ENCODE data around the gene STAT5B. TPM values are rescaled to one million over a fixed set of nuclear protein-coding genes. Genes with fewer than 3 reads are reported as not detected.

Gene STAT5B
- total RNA-seq = 22.0 and 26.2 TPM in 2 replicates

GRCh38 chr17:42276359-42276608, at the start of gene STAT5B:
STAT5B (minus strand) TSS chr17:42276391; CDS start chr17:42232127, 44,264 bp downstream.

GRCh38 chr17:42287977-42288802, 12.0 kb upstream of the STAT5B start, which contains the start of gene STAT5A:
STAT5A (plus strand) TSS chr17:42288498; CDS start chr17:42289412, 914 bp downstream.

GRCh38 chr17:42193969-42194899, 82.0 kb downstream of the STAT5B start, which contains the start of gene GHDC:
GHDC (minus strand) TSS chr17:42194494; CDS start chr17:42193581, 913 bp downstream.

GRCh38 chr17:42184713-42185620, 91.2 kb downstream of the STAT5B start, which contains the start of gene HCRT:
HCRT (minus strand) TSS chr17:42185452; CDS start chr17:42185365, 87 bp downstream.

GRCh38 chr17:42180922-42181850, 95.0 kb downstream of the STAT5B start, which contains the start of gene KCNH4:
KCNH4 (minus strand) TSS chr17:42181142; CDS start chr17:42180945, 197 bp downstream.

Other genes starting within 250 kb of the STAT5B start
- under 0.01 and 0.37 TPM in 2 replicates for gene C17orf113, start 225.8 kb downstream of the STAT5B start, total RNA-seq
- gene ZNF385C, start 177.9 kb downstream of the STAT5B start, total RNA-seq = not detected in 2 replicates
- gene DHX58, start 163.7 kb downstream of the STAT5B start, total RNA-seq = 4.5 and 7.0 TPM in 2 replicates
- gene KAT2A, start 155.0 kb downstream of the STAT5B start, total RNA-seq = 13.6 and 15.6 TPM in 2 replicates
- not detected in 2 replicates for gene HSPB9, start 153.6 kb downstream of the STAT5B start, total RNA-seq
- gene RAB5C, start 121.4 kb downstream of the STAT5B start, total RNA-seq = 86.7 and 87.2 TPM in 2 replicates
- not detected in 2 replicates for gene KCNH4, start 95.2 kb downstream of the STAT5B start, total RNA-seq
- gene HCRT, start 90.9 kb downstream of the STAT5B start, total RNA-seq = not detected in 2 replicates
- 9.0 and 15.1 TPM in 2 replicates for gene GHDC, start 81.9 kb downstream of the STAT5B start, total RNA-seq
- gene STAT5A, start 12.1 kb upstream of the STAT5B start, total RNA-seq = 9.6 and 19.1 TPM in 2 replicates
- gene STAT3, start 112.1 kb upstream of the STAT5B start, total RNA-seq = 79.4 and 92.6 TPM in 2 replicates
- 515 and 628 TPM in 2 replicates for gene CAVIN1, start 146.9 kb upstream of the STAT5B start, total RNA-seq
- 59.9 and 60.8 TPM in 2 replicates for gene ATP6V0A1, start 182.5 kb upstream of the STAT5B start, total RNA-seq